Transverse colon (tissue), 4 donors: ENCODE results near the gene CIAO1.

Source experiments
- CTCF ChIP-seq, 5 experiments: fragments of 200-600 bp in 3 of 5; fragments of 450-650 bp in 2 of 5; sonication (generic) in 3 of 5; IDR thresholded peaks; 1 replicate in 2 of 5; 2 replicates in 3 of 5; pipeline ENCODE4 v1.5.1; 2016 to 2017; ENCODE audit warnings: antibody characterized with exemption in 5 of 5, inconsistent platforms in 3 of 5, mild to moderate bottlenecking in 2 of 5, moderate library complexity in 1 of 5
- POLR2AphosphoS5 ChIP-seq, 3 donors: sonication (generic); formaldehyde crosslinking; IDR thresholded peaks; one replicate each; pipeline ENCODE4 v1.6.1; 2016; ENCODE audit warnings: antibody characterized with exemption in 3 of 3

GRCh38 chr2:96225016-96225533 lies 41.0 kb upstream of the CIAO1 start:
- TF ChIP-seq CTCF (IDR thresholded peaks at IDR 0.05) = no peak
- no peak for TF ChIP-seq POLR2AphosphoS5 (IDR thresholded peaks at IDR 0.05)
